CD8-positive, alpha-beta memory T cell (primary cell): ENCODE measurements around the gene GSG1. TPM values are rescaled to one million over a fixed set of nuclear protein-coding genes. Genes with fewer than 3 reads are reported as not detected.

Source experiments
- CTCF ChIA-PET: fragments of 350-600 bp; sonication (Branson Sonifier 250); formaldehyde crosslinking; loops from one replicate; lab custom pipeline; 2021; ENCODE audit warnings: antibody characterized with exemption; lab: Charles Lee
- POLR2A ChIA-PET: fragments of 350-600 bp; sonication (Branson Sonifier 250); formaldehyde crosslinking; loops from one replicate; lab custom pipeline; 2021; ENCODE audit warnings: antibody characterized with exemption; lab: Charles Lee
- DNase-seq, 5 donors: peaks; one replicate each; pipeline versions ENCODE4 v3.0.0 to v3.0.0-alpha.2; 2020 to 2022; ENCODE audit warnings: mixed read lengths in 1 of 5
- H3K27ac ChIP-seq: one replicate; pipeline ENCODE4 v1.7.0; 2013; ENCODE audit warnings: low read depth, mild to moderate bottlenecking, low read length, moderate library complexity
- H3K27me3 ChIP-seq: 2 replicates; pipeline ENCODE4 v1.7.0; 2013; ENCODE audit warnings: low read length, mild to moderate bottlenecking; ENCODE audit not compliant: insufficient read depth, poor library complexity, severe bottlenecking
- H3K36me3 ChIP-seq: 2 replicates; pipeline ENCODE4 v1.7.0; 2013; ENCODE audit warnings: mild to moderate bottlenecking, low read length, moderate library complexity; ENCODE audit not compliant: insufficient read depth
- H3K4me1 ChIP-seq: 2 replicates; pipeline ENCODE4 v1.7.0; 2013; ENCODE audit warnings: mild to moderate bottlenecking, low read length, moderate library complexity; ENCODE audit not compliant: insufficient read depth
- H3K4me3 ChIP-seq: 2 replicates; pipeline ENCODE4 v1.7.0; 2013; ENCODE audit warnings: mild to moderate bottlenecking, low read length
- H3K9me3 ChIP-seq: 2 replicates; pipeline ENCODE4 v1.7.0; 2013; ENCODE audit warnings: mild to moderate bottlenecking, low read length
- H3K27ac Mint-ChIP-seq, 8 donors: one replicate each; pipeline ENCODE4 v1.8.0; 2020 to 2021; ENCODE audit warnings: mixed read lengths in 8 of 8, mild to moderate bottlenecking in 6 of 8, inconsistent platforms in 3 of 8, moderate library complexity in 3 of 8
- H3K27me3 Mint-ChIP-seq, 2 donors: one replicate each; pipeline ENCODE4 v1.8.0; 2020 to 2021; ENCODE audit warnings: mixed read lengths in 2 of 2, mild to moderate bottlenecking in 1 of 2, moderate library complexity in 1 of 2
- H3K36me3 Mint-ChIP-seq, 3 donors: one replicate each; pipeline ENCODE4 v1.8.0; 2020 to 2021; ENCODE audit warnings: mixed read lengths in 3 of 3, inconsistent platforms in 1 of 3, mild to moderate bottlenecking in 1 of 3
- H3K4me1 Mint-ChIP-seq, 3 donors: one replicate each; pipeline ENCODE4 v1.8.0; 2020 to 2021; ENCODE audit warnings: mixed read lengths in 3 of 3, inconsistent platforms in 1 of 3, mild to moderate bottlenecking in 1 of 3
- H3K4me3 Mint-ChIP-seq, 7 donors: one replicate each; pipeline ENCODE4 v1.8.0; 2020 to 2021; ENCODE audit warnings: mixed read lengths in 7 of 7, mild to moderate bottlenecking in 6 of 7, moderate library complexity in 4 of 7, inconsistent platforms in 2 of 7
- H3K9me3 Mint-ChIP-seq, 5 donors: one replicate each; pipeline ENCODE4 v1.8.0; 2020 to 2022; ENCODE audit warnings: mixed read lengths in 5 of 5, mild to moderate bottlenecking in 3 of 5, moderate library complexity in 2 of 5, inconsistent platforms in 1 of 5
- polyA plus RNA-seq: library from polyadenylated mRNA; unstranded; fragments of 300-500 nt; fragmentation: Illumina TruSeq; gene quantifications from one replicate; pipeline ENCODE4 v1.2.3, GENCODE V29; 2021
- total RNA-seq, 2 experiments: library from RNA; stranded (reverse); gene quantifications; one replicate each; pipeline ENCODE4 v1.2.3, GENCODE V29; 2021

GSG1 gene
- total and polyA plus RNA-seq, 3 experiments from 2014 or later: not detected

GRCh38 chr12:13117029-13117428 is 13.6 kb upstream of the GSG1 start:
- H3K27ac ChIP-seq: no peak overlapping the region
- peaks cover 1 to 36% of the 10 kb centered on the region in 2 donors for H3K27me3 Mint-ChIP-seq
- no peaks in the 10 kb centered on the region for H3K9me3 ChIP-seq
- DNase-seq: no peak
- peak overlapping the region in 1 of 8 donors; percentile 39 for H3K27ac Mint-ChIP-seq
- H3K9me3 Mint-ChIP-seq: no peaks in the 10 kb centered on the region
- POLR2A ChIA-PET: no interaction called here
- H3K4me1 ChIP-seq: no peaks in the 10 kb centered on the region
- no peaks in the 10 kb centered on the region for H3K4me1 Mint-ChIP-seq
- no peak overlapping the region for H3K4me3 Mint-ChIP-seq
- CTCF ChIA-PET: interaction anchor here (1.0 kb wide), 1 partner anchor 103 kb away, joined by 3 read pairs; no protein-coding TSS in a partner anchor
- no peaks in the 10 kb centered on the region for H3K27me3 ChIP-seq
- no peaks in the 10 kb centered on the region for H3K36me3 ChIP-seq
- no peaks in the 10 kb centered on the region for H3K36me3 Mint-ChIP-seq
- H3K4me3 ChIP-seq: no peak overlapping the region

- Mint-ChIP-seq H3K27ac (peak overlapping the region in 1 of 8 donors; percentile 49), H3K4me3 (no peak overlapping the region), H3K4me1 (no peaks in the 10 kb centered on the region), H3K27me3 (peaks cover 3 to 40% of the 10 kb centered on the region in 2 donors), H3K36me3 (no peaks in the 10 kb centered on the region), H3K9me3 (no peaks in the 10 kb centered on the region)
- no peak overlapping the region for H3K4me3 ChIP-seq
- no peaks in the 10 kb centered on the region for H3K36me3 ChIP-seq
- no peaks in the 10 kb centered on the region for H3K27me3 ChIP-seq
- POLR2A ChIA-PET: no interaction called here
- H3K4me1 ChIP-seq: no peaks in the 10 kb centered on the region
- H3K27ac ChIP-seq: no peak overlapping the region
- DNase-seq: no peak
- CTCF ChIA-PET: interaction anchor here (1.0 kb wide), 1 partner anchor 103 kb away, joined by 3 read pairs; no protein-coding TSS in a partner anchor
- no peaks in the 10 kb centered on the region for H3K9me3 ChIP-seq
Measured at GRCh38 chr12:13116259-13116658, 12.8 kb upstream of the GSG1 start.

GRCh38 chr12:13114251-13115052 is 11.0 kb upstream of the GSG1 start:
- DNase-seq: no peak
- Mint-ChIP-seq H3K4me1 (no peaks in the 10 kb centered on the region), H3K27ac (no peak overlapping the region), H3K4me3 (no peak overlapping the region), H3K27me3 (peaks cover 9 to 51% of the 10 kb centered on the region in 2 donors), H3K9me3 (no peaks in the 10 kb centered on the region), H3K36me3 (no peaks in the 10 kb centered on the region)
- no peak overlapping the region for H3K27ac ChIP-seq
- no peaks in the 10 kb centered on the region for H3K4me1 ChIP-seq
- no peaks in the 10 kb centered on the region for H3K9me3 ChIP-seq
- POLR2A ChIA-PET: no interaction called here
- CTCF ChIA-PET: no interaction called here
- no peaks in the 10 kb centered on the region for H3K27me3 ChIP-seq
- no peak overlapping the region for H3K4me3 ChIP-seq
- no peaks in the 10 kb centered on the region for H3K36me3 ChIP-seq

GRCh38 chr12:13112968-13113367 is 9.5 kb upstream of the GSG1 start:
- Mint-ChIP-seq H3K9me3 (peaks cover 0 to 2% (median 0%) of the 10 kb centered on the region in 5 donors), H3K4me3 (no peak overlapping the region), H3K27me3 (peaks cover 9 to 54% of the 10 kb centered on the region in 2 donors), H3K27ac (peak overlapping the region in 1 of 8 donors; percentile 46), H3K4me1 (no peaks in the 10 kb centered on the region), H3K36me3 (no peaks in the 10 kb centered on the region)
- no peaks in the 10 kb centered on the region for H3K4me1 ChIP-seq
- POLR2A ChIA-PET: no interaction called here
- CTCF ChIA-PET: interaction anchor here (0.7 kb wide), 1 partner anchor 10 kb away, joined by 3 read pairs; no protein-coding TSS in a partner anchor
- H3K4me3 ChIP-seq: no peak overlapping the region
- no peaks in the 10 kb centered on the region for H3K36me3 ChIP-seq
- no peaks in the 10 kb centered on the region for H3K9me3 ChIP-seq
- DNase-seq: no peak
- no peak overlapping the region for H3K27ac ChIP-seq
- no peaks in the 10 kb centered on the region for H3K27me3 ChIP-seq

GRCh38 chr12:13106666-13107065 is 3.2 kb upstream of the GSG1 start:
- Histone ChIP-seq H3K4me1 (peaks cover 6% of the 10 kb centered on the region), H3K27me3 (no peaks in the 10 kb centered on the region), H3K27ac (no peak overlapping the region), H3K4me3 (no peak overlapping the region), H3K36me3 (no peaks in the 10 kb centered on the region), H3K9me3 (no peaks in the 10 kb centered on the region)
- Mint-ChIP-seq H3K36me3 (no peaks in the 10 kb centered on the region), H3K27ac (no peak overlapping the region), H3K4me3 (no peak overlapping the region), H3K9me3 (peaks cover 0 to 2% (median 0%) of the 10 kb centered on the region in 5 donors), H3K27me3 (peaks cover 7 to 14% of the 10 kb centered on the region in 2 donors), H3K4me1 (peaks cover 8 to 19% (median 11%) of the 10 kb centered on the region in 3 donors)
- POLR2A ChIA-PET: no interaction called here
- CTCF ChIA-PET: interaction anchor here (1.2 kb wide), 1 partner anchor 105 kb away, joined by 4 read pairs; no protein-coding TSS in a partner anchor
- no peak for DNase-seq

GRCh38 chr12:13105781-13106180 is 2.3 kb upstream of the GSG1 start:
- H3K27me3 ChIP-seq: no peaks in the 10 kb centered on the region
- H3K9me3 Mint-ChIP-seq: peaks cover 0 to 2% (median 0%) of the 10 kb centered on the region in 5 donors
- H3K9me3 ChIP-seq: no peaks in the 10 kb centered on the region
- H3K4me1 Mint-ChIP-seq: peaks cover 11 to 22% (median 14%) of the 10 kb centered on the region in 3 donors
- H3K27ac ChIP-seq: no peak overlapping the region
- CTCF ChIA-PET: interaction anchor here (8.1 kb wide), 1 partner anchor 107 kb away, joined by 75 read pairs; no protein-coding TSS in a partner anchor
- no peak overlapping the region for H3K4me3 Mint-ChIP-seq
- H3K36me3 ChIP-seq: no peaks in the 10 kb centered on the region
- no peak overlapping the region for H3K27ac Mint-ChIP-seq
- no peak overlapping the region for H3K4me3 ChIP-seq
- H3K4me1 ChIP-seq: peaks cover 9% of the 10 kb centered on the region
- no peaks in the 10 kb centered on the region for H3K36me3 Mint-ChIP-seq
- DNase-seq: no peak
- POLR2A ChIA-PET: no interaction called here
- H3K27me3 Mint-ChIP-seq: peaks cover 7 to 12% of the 10 kb centered on the region in 2 donors

- DNase-seq: no peak
- no peaks in the 10 kb centered on the region for H3K36me3 Mint-ChIP-seq
- H3K4me1 Mint-ChIP-seq: peaks cover 24 to 35% (median 24%) of the 10 kb centered on the region in 3 donors
- H3K4me1 ChIP-seq: peaks cover 16% of the 10 kb centered on the region
- POLR2A ChIA-PET: no interaction called here
- H3K9me3 Mint-ChIP-seq: peaks cover 0 to 2% (median 0%) of the 10 kb centered on the region in 5 donors
- CTCF ChIA-PET: interaction anchor here (8.1 kb wide), 1 partner anchor 108 kb away, joined by 75 read pairs; no protein-coding TSS in a partner anchor
- H3K4me3 ChIP-seq: no peak overlapping the region
- H3K27me3 ChIP-seq: no peaks in the 10 kb centered on the region
- H3K27ac ChIP-seq: no peak overlapping the region
- peaks cover 2 to 3% of the 10 kb centered on the region in 2 donors for H3K27me3 Mint-ChIP-seq
- H3K27ac Mint-ChIP-seq: peak overlapping the region in 3 of 8 donors; percentile 24 to 70 (median 49)
- H3K4me3 Mint-ChIP-seq: no peak overlapping the region
- no peaks in the 10 kb centered on the region for H3K9me3 ChIP-seq
- H3K36me3 ChIP-seq: no peaks in the 10 kb centered on the region
Measured at GRCh38 chr12:13104409-13104808, 942 bp upstream of the GSG1 start.
